Measurements from ENCODE around the gene PRLH.
A peak's percentile ranks its signal among the peaks of the same experiment; 100 is the strongest.

The PRLH gene

DNA sequence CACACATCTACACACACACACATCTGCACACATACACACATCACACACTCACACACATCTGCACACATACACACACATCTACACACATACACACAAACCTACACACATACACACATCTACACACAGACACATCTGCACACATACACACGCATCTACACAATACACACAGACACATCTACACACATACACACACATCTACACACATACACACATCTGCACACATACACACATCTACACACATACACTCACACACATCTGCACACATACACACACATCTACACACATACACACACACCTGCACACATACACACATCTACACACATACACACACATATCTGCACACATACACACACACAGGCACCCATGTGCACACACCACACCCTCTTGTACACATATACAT is 400 bp upstream of the PRLH start:
- no peak for DNase-seq (ENCODE audit: low spot score)

- no peak for DNase-seq (ENCODE audit: low spot score)
These were observed 1.1 kb downstream of the PRLH start for GRCh38 chr2:237567276-237568029.

- no peak for DNase-seq (ENCODE audit: low spot score)
These were observed 1.8 kb downstream of the PRLH start for GRCh38 chr2:237568121-237568660.

DNA sequence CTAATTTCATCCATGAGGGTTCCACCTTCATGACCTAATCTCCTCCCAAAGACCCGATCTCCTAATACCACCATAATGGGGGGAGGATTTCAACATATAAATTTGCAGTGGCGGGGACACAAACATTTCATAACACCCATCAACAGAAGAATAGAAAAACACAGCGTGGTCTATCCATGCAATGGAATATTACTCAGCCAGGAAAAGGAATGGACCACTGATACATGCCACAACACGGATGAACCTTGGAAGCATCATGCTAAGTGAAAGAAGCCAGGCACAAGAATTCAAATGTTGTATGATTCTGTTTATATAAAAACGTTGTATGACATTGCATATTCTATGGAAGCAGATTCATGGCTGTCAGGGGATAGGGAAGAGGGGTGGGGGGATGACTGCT is 2.7 kb downstream of the PRLH start:
- DNase-seq (ENCODE audit: low spot score), result no peak

DNA sequence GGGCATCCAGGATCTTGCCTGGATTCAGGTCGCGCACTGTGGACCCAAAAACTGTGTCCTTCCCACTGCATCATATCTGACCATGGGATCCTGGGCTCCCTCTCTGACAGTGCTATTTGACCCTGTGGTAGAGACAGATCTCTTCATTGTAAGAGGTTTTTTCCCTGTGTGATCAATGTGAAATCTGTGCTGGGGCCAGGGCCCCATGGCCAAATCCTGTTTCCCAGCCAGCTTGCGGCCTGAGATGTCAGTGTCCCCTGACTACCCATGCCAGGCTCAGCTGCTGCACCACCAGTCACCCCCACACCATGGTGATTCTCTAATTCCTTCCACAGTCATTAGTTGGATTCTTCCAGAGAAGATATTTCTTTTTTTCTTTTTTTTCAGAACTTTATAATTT is 3.5 kb downstream of the PRLH start:
- no peak for DNase-seq (ENCODE audit: low spot score)

DNA sequence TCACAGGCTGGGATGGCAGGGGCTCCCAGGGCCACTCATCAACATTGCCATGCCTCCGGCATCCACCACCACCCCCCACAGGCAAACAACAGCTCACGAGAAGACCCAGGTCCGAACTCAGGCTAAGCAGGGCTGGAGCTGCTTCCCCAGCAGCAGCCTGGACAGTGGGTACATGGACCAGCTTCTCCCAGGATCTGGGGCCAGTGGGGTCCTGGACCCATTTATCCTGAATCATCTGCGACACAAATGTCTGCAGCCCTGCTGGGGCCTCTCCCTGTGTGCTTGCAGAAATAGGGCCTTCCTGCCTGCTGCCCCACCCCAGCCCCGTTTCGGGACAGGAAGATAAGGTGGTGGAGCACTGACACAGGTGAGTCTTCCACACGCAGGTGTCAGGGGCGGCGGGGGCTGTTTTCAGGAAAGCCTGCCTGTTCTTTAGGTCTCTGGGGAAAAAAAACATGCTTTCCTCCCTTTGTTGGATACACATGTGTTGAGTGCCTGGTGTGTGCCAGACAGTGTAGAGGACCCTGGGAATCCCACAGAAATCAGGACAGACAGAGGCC is 4.5 kb downstream of the PRLH start:
- DNase-seq (ENCODE audit: low spot score), result no peak

- DNase-seq (ENCODE audit: low spot score), result no peak
These were observed 5.2 kb downstream of the PRLH start for GRCh38 chr2:237571551-237571950.

DNA sequence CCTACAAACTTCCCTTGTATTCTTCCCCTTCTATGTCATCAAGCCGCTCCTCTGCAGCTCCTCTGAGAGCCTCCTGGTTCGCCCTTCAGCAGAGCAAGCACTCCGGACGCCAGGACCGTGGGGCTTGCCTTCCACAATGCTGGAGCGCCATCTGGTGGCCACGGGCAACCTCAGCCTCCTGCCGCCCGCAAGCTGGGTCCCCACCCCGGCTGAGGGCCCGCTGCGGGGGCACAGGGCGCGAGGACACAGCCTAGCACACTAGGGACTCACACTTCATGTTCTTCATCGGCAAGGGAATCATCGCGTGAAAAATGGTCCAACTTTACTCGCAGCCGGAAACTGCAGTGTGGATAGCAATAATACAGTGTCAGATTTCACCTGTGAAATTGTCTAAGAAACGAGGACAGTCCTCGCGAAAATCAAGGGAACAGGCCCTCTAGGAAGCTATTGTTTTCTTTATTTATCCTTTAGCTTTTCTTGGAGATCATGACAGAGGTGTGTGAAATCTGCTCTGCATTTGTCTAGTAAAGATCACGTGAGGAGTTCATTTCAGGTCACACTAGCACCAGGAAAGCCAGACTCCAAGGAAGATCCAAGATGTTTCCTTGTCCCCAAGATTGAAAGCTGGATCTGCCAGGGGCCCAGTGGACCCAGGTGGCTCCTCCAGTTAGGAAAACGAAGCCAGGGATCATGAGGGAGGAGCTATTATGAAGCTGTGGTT is 5.8 kb downstream of the PRLH start:
- DNase-seq (ENCODE audit: low spot score), result peak; percentile 84

DNA sequence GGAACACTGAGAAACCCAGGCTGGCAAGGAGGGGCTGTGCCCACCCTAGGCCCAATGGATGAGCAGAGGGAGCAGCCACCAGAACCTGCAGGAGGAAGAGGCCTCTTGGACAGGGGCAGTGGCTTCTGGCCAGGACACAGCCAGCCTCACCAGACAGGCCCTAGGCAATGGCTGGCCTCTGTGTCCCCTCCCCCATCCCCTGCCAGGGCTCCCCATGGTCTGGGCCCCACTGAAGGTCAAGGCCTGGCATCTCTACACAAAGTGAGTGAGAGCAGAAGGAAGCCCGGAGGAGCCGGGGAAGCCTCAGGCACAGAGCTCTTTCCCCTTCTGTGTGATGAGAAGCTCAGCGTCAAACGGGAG is 6.3 kb downstream of the PRLH start:
- DNase-seq (ENCODE audit: low spot score), result no peak

DNA sequence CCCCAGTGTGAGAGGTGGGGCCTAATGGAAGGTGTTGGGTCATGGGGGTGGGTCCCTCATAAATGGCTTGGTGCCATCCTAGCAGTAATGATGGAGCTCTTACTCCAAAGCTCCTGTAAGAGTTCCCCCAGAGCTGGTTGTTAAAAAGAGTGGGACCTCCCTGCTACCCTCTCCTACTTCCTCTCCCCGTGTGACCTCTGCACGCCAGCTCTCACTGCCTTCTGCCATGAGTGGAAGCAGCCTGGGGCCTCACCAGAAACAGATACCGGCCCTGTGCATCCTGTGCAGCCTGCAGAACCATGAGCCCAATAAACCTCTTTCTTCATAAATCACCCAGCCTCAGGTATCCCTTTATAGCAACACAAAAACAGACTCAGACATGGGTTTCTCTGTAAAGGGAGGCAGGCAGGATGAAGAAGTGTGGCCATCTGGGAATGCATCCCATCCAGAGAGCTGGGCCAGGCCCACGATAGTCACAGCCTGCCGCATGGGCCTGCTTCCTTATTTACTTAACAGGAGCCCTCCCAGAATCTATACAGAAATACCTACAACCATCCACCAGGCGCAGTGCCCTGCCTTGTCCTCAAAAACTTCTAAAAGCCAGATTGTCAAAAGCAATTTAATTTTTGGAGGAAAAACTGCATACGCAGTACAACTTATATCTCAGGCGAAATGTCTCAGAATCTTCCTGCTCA is 7.5 kb downstream of the PRLH start:
- DNase-seq (ENCODE audit: low spot score), result no peak

GRCh38 chr2:237574467-237574866 is 8.1 kb downstream of the PRLH start:
- DNase-seq (ENCODE audit: low spot score), result no peak

- no peak for DNase-seq (ENCODE audit: low spot score)
These were observed 8.8 kb downstream of the PRLH start for GRCh38 chr2:237574894-237575868.

- DNase-seq (ENCODE audit: low spot score), result no peak
These were observed 9.8 kb downstream of the PRLH start for GRCh38 chr2:237575869-237576862.

GRCh38 chr2:237576974-237577373 is 10.6 kb downstream of the PRLH start:
- DNase-seq (ENCODE audit: low spot score), result no peak

GRCh38 chr2:237577458-237577857 is 11.1 kb downstream of the PRLH start:
- DNase-seq (ENCODE audit: low spot score), result no peak

DNA sequence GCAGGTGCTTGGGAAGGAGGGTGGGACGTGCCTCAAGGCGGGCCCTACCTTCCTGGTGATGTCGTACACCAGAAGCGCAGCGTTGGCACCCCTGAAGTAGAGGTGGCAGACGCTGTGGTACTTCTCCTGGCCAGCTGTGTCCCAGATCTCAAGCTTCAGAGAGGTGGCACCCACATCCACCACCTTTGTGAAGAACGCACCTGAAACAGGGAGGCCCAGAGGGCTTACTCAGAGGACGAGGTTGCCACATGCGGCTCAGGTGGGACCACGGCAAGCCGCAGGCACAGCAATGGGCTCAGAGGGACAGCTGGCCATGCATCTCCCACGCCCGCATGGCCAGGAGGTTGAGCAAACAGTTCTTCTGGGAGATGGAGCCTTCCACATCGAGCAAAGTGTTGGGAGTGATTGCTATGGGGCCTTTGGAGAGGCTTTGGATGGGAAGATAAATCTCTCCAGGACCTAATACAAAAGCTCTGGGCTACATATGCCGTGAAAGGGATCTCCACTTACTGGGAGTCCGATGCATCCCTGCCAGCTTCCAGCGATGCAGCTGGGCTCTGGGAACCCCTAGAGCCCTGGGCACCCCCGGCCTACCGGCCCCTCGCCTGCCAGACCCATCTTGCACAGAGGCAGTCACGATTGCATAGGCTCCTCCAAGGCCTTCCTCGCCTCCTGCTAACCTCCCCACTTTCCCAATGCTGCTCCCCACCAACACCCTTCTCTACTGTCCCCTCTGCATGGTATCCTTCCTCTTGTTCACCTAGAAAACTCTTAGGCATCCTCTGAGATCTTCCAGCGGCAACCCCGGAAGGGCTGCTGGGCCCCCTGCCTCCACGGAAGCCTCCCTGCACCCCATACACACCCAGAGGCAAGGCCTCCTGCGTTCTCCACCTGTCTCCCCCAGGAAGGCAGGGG is 11.8 kb downstream of the PRLH start:
- DNase-seq (ENCODE audit: low spot score), result no peak

GRCh38 chr2:237581326-237581725 is 15.0 kb downstream of the PRLH start:
- no peak for DNase-seq (ENCODE audit: low spot score)

DNA sequence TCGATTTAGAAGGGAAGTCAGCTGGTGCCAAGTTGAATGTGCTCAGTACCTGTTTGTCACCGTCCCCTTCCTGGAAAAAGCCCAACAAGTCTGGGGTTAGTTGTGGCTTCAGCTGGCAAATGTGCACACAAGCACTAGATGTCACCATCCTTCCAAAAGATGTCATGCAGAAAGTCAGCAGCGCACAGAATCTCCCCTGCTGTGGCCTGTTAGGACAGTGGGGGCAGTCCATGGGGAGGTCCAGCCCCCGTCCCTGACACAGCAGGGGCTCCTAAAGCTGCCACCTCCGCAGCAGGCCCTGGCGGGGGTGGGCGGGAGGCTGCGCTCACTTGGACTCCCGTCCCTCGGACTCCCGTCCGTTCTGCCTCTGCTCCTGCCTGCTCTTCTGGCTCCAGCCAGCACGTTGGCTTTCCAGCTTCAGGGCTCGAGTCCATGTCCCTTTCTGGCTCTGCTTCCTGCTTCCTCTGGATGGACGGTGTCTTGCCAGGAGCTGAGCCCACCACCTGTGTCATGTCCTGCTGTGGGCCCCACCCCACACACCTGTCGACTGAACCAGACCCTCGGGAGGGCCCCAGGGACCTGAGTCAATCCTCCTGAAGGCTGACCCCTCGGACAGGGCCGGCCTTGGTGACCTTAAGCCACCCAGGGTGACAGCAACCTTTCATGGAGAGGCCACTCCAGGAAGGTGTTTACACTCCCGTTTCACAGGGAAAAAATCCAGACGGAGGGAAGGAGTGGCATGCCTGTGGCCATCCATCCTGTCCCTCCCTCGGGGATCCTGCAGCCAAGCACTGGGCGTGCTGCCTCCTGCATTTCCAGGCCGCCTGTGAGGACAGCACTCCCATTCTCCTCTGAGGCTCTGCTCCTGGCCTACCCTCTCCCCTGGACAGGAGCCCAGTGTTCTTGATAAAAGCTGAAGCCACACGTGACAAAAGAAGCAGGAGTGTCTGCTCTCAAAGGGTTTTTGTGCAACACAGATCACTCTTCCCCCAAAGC is 15.7 kb downstream of the PRLH start:
- DNase-seq (ENCODE audit: low spot score), result peak; percentile 16

All from NAMALWA (cell line).